Measurements from ENCODE around the gene CAVIN2. TPM values are rescaled to one million over a fixed set of nuclear protein-coding genes. Genes with fewer than 3 reads are reported as not detected.

Gene CAVIN2
- total RNA-seq, 4 donors from 2014 or later: 7.9 to 49.5 (median 15.2) TPM

DNA sequence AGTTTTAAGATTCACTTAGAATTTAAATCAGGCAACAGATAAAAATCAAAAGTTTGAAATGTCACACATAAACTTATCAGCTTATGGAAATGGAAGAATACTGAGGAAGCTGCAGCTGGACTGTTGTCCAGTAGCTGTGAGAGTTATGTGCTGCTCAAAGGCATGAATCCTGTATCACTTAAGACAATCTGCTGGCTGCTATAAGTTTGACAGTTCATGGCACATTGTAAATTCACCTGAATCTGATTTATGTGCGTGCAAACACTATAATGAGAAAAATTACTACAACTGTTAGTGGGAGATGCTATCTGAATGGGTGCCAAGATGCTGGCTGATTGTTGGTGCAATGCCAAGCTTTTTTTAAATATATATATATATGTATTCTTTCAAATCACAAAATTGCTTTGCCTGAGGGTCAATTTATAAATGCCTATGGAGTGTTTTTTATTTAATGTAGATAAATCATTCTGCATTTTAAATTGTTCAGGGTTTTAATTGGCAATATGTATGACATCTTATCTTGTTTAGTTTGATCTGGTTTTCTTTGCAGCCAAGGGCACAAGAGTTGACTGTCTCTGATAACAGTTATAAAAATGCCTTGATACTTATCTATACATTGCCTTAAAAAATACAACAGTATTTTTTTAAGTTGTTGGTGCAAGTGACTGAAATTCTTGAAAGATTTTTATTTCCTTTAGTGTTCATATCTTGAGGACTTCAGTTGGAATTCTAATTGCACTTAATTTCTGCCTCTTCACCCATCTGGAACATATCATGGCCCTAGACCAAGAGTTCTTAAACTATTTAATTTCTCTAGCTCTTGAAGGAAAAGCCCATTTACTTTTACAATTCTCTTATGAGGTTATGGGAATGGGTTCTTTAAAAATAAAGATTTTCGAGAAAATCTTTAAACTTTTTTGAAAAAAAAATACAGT is 48.7 kb downstream of the CAVIN2 start:
- no peak for TF ChIP-seq POLR2A (IDR thresholded peaks at IDR 0.05)
- H3K36me3 ChIP-seq: no peaks in the 10 kb centered on the region
- no peaks in the 10 kb centered on the region for H3K9me3 ChIP-seq
- H3K27ac ChIP-seq: no peak overlapping the region
- no peaks in the 10 kb centered on the region for H3K4me1 ChIP-seq
- no peaks in the 10 kb centered on the region for H3K27me3 ChIP-seq
- no peak for DNase-seq
- no peak overlapping the region for H3K4me3 ChIP-seq

DNA sequence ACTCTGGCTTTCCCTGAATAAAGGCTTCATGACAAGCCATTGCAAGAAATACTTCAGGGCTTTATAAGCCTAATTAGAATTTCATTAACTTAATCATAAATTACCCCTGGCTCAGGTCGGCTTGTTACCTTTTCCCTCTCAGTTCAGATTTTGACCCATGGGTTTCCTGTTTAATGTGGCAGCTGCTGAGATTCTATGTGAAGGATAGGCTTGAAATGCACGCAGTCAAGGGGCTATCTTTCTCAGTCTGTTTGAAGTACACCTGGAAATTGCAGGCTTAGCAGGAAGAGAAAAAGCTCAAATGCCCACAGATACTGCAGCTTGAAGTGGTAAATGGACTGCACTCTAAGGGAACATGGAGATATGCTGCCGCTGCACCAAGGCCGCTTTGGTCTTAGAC is 49.4 kb downstream of the CAVIN2 start:
- no peak overlapping the region for H3K4me3 ChIP-seq
- H3K4me1 ChIP-seq: no peaks in the 10 kb centered on the region
- H3K27me3 ChIP-seq: no peaks in the 10 kb centered on the region
- DNase-seq: no peak
- TF ChIP-seq POLR2A (IDR thresholded peaks at IDR 0.05): no peak
- TF ChIP-seq, protein P1, sequence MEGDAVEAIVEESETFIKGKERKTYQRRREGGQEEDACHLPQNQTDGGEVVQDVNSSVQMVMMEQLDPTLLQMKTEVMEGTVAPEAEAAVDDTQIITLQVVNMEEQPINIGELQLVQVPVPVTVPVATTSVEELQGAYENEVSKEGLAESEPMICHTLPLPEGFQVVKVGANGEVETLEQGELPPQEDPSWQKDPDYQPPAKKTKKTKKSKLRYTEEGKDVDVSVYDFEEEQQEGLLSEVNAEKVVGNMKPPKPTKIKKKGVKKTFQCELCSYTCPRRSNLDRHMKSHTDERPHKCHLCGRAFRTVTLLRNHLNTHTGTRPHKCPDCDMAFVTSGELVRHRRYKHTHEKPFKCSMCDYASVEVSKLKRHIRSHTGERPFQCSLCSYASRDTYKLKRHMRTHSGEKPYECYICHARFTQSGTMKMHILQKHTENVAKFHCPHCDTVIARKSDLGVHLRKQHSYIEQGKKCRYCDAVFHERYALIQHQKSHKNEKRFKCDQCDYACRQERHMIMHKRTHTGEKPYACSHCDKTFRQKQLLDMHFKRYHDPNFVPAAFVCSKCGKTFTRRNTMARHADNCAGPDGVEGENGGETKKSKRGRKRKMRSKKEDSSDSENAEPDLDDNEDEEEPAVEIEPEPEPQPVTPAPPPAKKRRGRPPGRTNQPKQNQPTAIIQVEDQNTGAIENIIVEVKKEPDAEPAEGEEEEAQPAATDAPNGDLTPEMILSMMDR (IDR thresholded peaks at IDR 0.05): no peak
- H3K9me3 ChIP-seq: no peaks in the 10 kb centered on the region
- no peaks in the 10 kb centered on the region for H3K36me3 ChIP-seq
- H3K27ac ChIP-seq: no peak overlapping the region

DNA sequence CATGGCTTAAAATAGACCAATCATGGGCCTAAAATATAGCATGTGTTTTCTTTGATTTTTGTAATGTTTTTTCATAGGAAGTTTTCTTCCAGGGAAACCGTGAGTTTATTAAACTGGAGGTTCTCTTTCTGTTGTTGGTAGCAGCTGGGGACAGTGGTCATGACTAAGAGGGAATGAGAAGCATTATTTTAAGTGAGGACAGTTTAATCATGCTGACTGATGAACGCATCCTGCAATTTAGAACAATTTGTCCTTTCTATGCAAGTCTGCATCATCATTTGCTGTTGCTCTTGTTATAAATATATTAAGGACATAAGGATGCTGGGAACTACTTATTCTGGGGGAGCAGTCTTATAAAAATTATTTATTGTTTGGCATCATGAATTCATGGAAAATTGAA is 51.2 kb downstream of the CAVIN2 start:
- Histone ChIP-seq H3K4me3 (no peak overlapping the region), H3K27ac (no peak overlapping the region), H3K36me3 (no peaks in the 10 kb centered on the region), H3K27me3 (no peaks in the 10 kb centered on the region), H3K4me1 (no peaks in the 10 kb centered on the region), H3K9me3 (no peaks in the 10 kb centered on the region)
- TF ChIP-seq, protein P1 (IDR thresholded peaks at IDR 0.05): no peak
- TF ChIP-seq POLR2A (IDR thresholded peaks at IDR 0.05): no peak
- no peak for DNase-seq

DNA sequence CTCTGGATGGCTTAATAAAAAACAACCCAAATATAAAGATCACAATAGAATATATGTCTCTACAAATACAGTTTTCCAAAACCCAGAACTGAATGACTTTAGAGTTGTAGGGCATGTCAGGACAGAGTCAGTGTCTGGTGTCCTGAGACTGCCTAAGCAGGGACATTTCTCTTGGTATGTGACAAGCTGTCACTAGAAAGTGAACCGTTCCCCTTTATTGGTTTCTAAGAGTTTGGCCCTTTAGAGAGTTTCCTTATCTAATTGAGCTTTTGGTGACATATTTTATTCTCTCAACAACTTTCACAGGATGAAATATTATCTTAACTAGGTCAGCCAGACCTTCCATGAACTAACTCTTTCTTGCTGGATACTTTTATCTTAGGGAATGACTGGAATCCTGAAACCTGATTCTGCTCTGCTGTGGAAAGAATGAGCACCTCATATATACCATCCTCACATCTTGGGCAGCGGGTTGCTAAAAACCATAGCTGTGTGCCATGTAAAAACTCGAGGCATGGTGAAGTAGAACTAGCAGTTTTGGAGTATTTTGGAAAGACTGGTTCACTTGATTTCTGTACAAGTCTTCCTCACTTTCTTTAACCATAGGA is 54.8 kb downstream of the CAVIN2 start:
- H3K27ac ChIP-seq: no peak overlapping the region
- no peak for DNase-seq
- H3K4me3 ChIP-seq: no peak overlapping the region
- H3K4me1 ChIP-seq: no peaks in the 10 kb centered on the region
- no peaks in the 10 kb centered on the region for H3K36me3 ChIP-seq
- no peaks in the 10 kb centered on the region for H3K9me3 ChIP-seq
- TF ChIP-seq POLR2A (IDR thresholded peaks at IDR 0.05): no peak
- TF ChIP-seq, protein P1 (IDR thresholded peaks at IDR 0.05): no peak
- no peaks in the 10 kb centered on the region for H3K27me3 ChIP-seq

DNA sequence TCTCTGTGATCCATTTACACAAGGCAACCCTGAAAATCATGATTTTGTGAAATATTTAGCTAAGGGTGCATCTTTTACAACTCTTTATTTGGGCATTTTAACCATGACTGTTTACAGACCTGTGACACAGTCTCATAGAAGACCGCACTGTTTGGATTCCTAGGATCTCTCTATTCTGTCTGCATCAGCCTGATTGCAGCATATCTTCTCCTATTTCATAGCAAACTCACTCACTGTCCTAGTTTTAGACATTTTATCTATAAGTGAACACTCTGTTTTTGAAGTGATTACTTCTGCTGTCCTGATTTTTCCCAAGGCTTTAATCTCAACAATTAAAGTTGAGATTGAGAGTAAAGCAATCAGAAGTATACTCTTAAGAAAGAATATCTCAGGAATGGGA is 56.2 kb downstream of the CAVIN2 start:
- no peak overlapping the region for H3K27ac ChIP-seq
- no peak for TF ChIP-seq POLR2A (IDR thresholded peaks at IDR 0.05)
- TF ChIP-seq, protein P1 (IDR thresholded peaks at IDR 0.05): no peak
- H3K4me1 ChIP-seq: no peaks in the 10 kb centered on the region
- H3K36me3 ChIP-seq: no peaks in the 10 kb centered on the region
- no peaks in the 10 kb centered on the region for H3K27me3 ChIP-seq
- no peak overlapping the region for H3K4me3 ChIP-seq
- DNase-seq: no peak
- no peaks in the 10 kb centered on the region for H3K9me3 ChIP-seq

DNA sequence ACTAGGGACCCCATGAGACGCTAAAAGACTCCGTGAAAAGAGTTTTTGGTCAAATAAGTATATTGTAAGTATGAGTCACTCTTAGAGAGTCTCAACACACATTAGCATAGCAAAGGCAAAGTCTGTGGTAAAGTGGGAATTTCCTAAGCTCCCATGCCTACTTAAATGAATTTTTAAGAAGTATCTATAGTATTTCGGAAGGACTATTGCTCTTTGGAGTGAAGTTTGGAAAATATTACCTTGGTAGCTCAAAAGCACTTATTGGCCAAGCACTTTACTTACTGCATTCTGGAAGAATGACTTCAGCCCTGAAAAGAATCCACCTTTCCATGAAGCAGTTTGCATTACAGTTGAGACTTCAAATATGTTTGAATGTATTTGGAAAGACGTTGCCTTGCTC is 57.1 kb downstream of the CAVIN2 start:
- no peak overlapping the region for H3K27ac ChIP-seq
- H3K4me3 ChIP-seq: no peak overlapping the region
- no peaks in the 10 kb centered on the region for H3K4me1 ChIP-seq
- no peaks in the 10 kb centered on the region for H3K9me3 ChIP-seq
- H3K27me3 ChIP-seq: no peaks in the 10 kb centered on the region
- DNase-seq: no peak
- no peaks in the 10 kb centered on the region for H3K36me3 ChIP-seq
- TF ChIP-seq, protein P1 (IDR thresholded peaks at IDR 0.05): no peak
- no peak for TF ChIP-seq POLR2A (IDR thresholded peaks at IDR 0.05)

Measured in Peyer's patch (tissue), 4 donors.